ENCODE data around the gene DAB2. TPM values are rescaled to one million over a fixed set of nuclear protein-coding genes. Genes with fewer than 3 reads are reported as not detected.

Gene DAB2
- total RNA-seq, 1 donor from 2014 or later = 33.6 TPM

DNA sequence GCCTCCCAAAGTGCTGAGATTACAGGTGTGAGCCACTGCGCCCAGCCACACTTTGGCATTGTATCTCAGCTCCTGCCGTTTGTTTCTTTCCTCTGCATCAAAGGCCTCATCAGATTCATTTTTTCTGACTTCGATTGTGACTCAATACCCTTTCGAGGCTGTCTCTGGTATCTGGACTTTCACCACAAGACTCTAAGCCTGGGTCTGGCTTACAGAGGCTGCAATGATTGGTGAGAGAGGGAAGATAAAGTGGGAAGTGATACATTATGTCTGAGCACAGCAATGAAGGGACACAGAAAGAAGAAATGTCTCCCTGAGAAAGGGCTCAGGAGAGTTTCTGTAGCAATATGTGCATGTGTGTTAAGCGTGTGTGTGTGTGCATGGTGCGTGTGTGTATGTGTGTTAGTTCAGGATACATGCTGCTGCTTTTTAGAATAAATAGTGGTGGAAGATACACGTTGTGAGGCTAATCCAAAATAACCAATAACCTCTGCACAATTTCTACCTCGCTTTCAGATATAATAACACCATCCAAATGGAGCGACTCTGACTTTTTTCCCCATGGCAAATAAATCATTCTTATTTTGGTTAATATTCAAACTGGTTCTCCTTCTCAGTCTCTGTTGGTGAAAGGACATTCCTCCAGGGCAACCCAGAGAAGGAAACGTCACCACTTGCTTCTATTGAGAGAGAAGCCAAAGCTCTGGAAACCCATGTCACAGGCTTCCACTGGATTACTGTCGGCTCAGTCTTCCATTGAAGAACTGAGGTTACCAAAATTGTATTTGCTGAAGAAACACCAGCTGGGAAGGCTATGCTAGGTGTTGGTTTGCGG is 8.1 kb upstream of the DAB2 start:
- DNase-seq (ENCODE audit: low spot score in 2 of 2) = no peak
- Histone ChIP-seq H3K27ac (no peak overlapping the region), H3K4me3 (no peak overlapping the region), H3K36me3 (no peaks in the 10 kb centered on the region), H3K4me1 (no peaks in the 10 kb centered on the region), H3K9me3 (no peaks in the 10 kb centered on the region), H3K27me3 (no peaks in the 10 kb centered on the region)
- intact Hi-C loops (cut with DNase I) = no loop called here
- TF ChIP-seq, protein P1, sequence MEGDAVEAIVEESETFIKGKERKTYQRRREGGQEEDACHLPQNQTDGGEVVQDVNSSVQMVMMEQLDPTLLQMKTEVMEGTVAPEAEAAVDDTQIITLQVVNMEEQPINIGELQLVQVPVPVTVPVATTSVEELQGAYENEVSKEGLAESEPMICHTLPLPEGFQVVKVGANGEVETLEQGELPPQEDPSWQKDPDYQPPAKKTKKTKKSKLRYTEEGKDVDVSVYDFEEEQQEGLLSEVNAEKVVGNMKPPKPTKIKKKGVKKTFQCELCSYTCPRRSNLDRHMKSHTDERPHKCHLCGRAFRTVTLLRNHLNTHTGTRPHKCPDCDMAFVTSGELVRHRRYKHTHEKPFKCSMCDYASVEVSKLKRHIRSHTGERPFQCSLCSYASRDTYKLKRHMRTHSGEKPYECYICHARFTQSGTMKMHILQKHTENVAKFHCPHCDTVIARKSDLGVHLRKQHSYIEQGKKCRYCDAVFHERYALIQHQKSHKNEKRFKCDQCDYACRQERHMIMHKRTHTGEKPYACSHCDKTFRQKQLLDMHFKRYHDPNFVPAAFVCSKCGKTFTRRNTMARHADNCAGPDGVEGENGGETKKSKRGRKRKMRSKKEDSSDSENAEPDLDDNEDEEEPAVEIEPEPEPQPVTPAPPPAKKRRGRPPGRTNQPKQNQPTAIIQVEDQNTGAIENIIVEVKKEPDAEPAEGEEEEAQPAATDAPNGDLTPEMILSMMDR (IDR thresholded peaks at IDR 0.05) = no peak

DNA sequence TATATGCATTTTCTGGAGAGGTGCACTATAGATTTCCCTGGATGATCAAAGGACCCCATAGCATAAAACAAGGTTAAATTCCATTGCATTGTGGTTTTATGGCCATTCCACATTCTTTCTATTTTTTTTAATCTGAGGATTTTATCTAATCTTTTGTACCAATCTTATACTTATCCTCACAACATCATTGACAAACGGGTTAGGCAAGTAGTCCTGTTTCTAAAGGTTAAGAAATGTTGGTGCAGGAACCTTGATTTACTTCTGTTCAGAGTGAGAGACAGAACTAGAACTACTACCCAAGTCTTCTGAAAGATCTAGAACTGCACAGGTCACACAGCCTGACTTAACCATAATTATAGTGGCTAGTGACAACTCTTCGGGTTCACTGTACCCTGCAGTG is 5.7 kb upstream of the DAB2 start:
- TF ChIP-seq, protein P1 (IDR thresholded peaks at IDR 0.05) = no peak
- no peak overlapping the region for H3K27ac ChIP-seq

DNA sequence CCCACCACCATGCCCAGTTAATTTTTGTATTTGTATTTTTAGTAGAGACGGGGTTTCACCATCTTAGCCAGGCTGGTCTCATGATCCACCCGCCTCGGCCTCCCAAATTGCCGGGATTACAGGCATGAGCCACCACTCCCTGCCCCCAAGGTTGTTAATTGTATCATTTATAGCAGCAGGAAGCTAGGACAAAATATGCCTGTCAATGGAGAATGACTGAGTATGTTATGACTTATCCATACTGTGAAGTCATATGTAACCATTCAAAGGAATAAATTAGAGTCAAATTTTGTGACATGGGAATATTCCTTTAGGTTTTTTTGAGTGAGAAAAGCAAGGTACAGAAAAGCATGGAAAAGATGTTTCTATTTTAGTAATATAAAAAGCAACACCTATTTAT is 3.9 kb upstream of the DAB2 start:
- H3K27ac ChIP-seq = no peak overlapping the region
- no peak overlapping the region for H3K4me3 ChIP-seq
- TF ChIP-seq, protein P1 (IDR thresholded peaks at IDR 0.05) = no peak
- intact Hi-C loops (cut with DNase I) = loop anchor here (5.0 kb wide), 1 partner anchor 51 kb away; no protein-coding TSS in a partner anchor
- peaks cover 0 to 8% of the 10 kb centered on the region in 2 donors for H3K4me1 ChIP-seq
- H3K36me3 ChIP-seq = no peaks in the 10 kb centered on the region
- H3K9me3 ChIP-seq = no peaks in the 10 kb centered on the region
- DNase-seq (ENCODE audit: low spot score in 2 of 2) = no peak
- H3K27me3 ChIP-seq = no peaks in the 10 kb centered on the region

More for the DNA sequence above, 5.7 kb upstream of the DAB2 start:
- Histone ChIP-seq H3K4me1 (peaks cover 0 to 8% of the 10 kb centered on the region in 2 donors), H3K9me3 (no peaks in the 10 kb centered on the region), H3K4me3 (no peak overlapping the region), H3K27me3 (no peaks in the 10 kb centered on the region), H3K36me3 (no peaks in the 10 kb centered on the region)
- intact Hi-C loops (cut with DNase I) = no loop called here
- no peak for DNase-seq (ENCODE audit: low spot score in 2 of 2)

DNA sequence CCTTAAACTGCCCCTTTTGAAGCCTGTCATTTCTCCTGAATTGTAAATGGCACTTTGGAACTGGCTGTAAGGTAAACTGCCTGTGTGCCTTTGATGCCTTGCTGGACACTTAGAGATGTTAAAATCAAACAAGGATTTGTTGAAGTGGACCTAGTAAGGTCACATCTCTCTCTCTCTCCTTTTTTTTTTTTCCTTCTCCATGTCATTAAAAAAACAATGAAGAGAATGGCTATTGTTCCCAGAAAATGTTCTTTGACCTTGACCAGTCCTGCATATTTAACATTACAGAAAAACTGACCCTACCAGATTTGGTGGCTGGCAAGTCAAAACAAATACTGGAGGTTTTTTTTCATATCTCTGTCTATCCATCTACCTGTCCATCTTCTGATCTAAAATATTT is 2.9 kb upstream of the DAB2 start:
- no peak overlapping the region for H3K27ac ChIP-seq
- no peaks in the 10 kb centered on the region for H3K36me3 ChIP-seq
- intact Hi-C loops (cut with DNase I) = loop anchor here (5.0 kb wide), 1 partner anchor 50 kb away; no protein-coding TSS in a partner anchor
- no peak for DNase-seq (ENCODE audit: low spot score in 2 of 2)
- H3K9me3 ChIP-seq = no peaks in the 10 kb centered on the region
- TF ChIP-seq, protein P1 (IDR thresholded peaks at IDR 0.05) = no peak
- peaks cover 0 to 8% of the 10 kb centered on the region in 2 donors for H3K4me1 ChIP-seq
- no peak overlapping the region for H3K4me3 ChIP-seq
- H3K27me3 ChIP-seq = no peaks in the 10 kb centered on the region

DNA sequence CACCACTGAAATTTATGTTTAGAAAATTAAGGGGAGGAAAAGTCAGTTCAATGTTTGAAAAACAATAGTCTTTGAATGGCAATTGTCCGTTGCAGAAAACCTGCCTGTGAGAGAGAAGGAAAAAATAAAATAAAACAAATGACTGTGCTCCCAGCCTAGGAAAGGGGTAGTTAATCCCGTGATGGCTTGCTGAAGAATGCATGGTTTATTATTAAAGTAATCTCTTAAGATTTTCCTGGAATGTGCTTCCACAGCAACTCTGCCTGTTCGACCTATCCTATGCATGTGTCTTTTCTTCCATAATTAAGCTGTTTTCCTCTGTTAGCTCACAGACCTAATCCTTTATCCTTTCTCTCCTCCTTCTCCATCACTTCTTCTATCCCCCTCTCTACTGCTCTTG is 2.4 kb upstream of the DAB2 start:
- intact Hi-C loops (cut with DNase I) = loop anchor here (5.0 kb wide), 1 partner anchor 50 kb away; no protein-coding TSS in a partner anchor
- Histone ChIP-seq H3K27ac (peak overlapping the region in 1 of 2 donors; percentile 53), H3K27me3 (no peaks in the 10 kb centered on the region), H3K9me3 (no peaks in the 10 kb centered on the region), H3K36me3 (no peaks in the 10 kb centered on the region), H3K4me1 (peaks cover 0 to 10% of the 10 kb centered on the region in 2 donors), H3K4me3 (no peak overlapping the region)
- no peak for DNase-seq (ENCODE audit: low spot score in 2 of 2)
- TF ChIP-seq, protein P1 (IDR thresholded peaks at IDR 0.05) = no peak

Measured in ascending aorta (tissue), 2 donors.